WTC11 (cell line): ENCODE measurements around the gene TMEM63C. TPM values are rescaled to one million over a fixed set of nuclear protein-coding genes. Genes with fewer than 3 reads are reported as not detected.

Experiments used
- ATAC-seq: fragments of 200-7000 bp; cut with Tn5 transposase; 2 replicates; pipeline ENCODE4 v1.10.0; 2021; ENCODE audit warnings: mild to moderate bottlenecking, moderate library complexity
- CTCF ChIA-PET: fragments of 300-600 bp; sonication (Branson Sonifier 250); formaldehyde crosslinking; loops from one replicate; lab custom pipeline; 2021; ENCODE audit warnings: antibody characterized with exemption; lab: Charles Lee
- POLR2A ChIA-PET: fragments of 350-600 bp; sonication (Branson Sonifier 250); formaldehyde crosslinking; loops from one replicate; lab custom pipeline; 2021; ENCODE audit warnings: antibody characterized with exemption; lab: Charles Lee
- DNase-seq: peaks from one replicate; pipeline ENCODE4 v3.0.0; 2021; ENCODE audit warnings: low spot score
- H3K27ac Mint-ChIP-seq: 2 replicates; pipeline ENCODE4 v1.8.0; 2021; ENCODE audit warnings: mixed read lengths
- H3K27me3 Mint-ChIP-seq: 2 replicates; pipeline ENCODE4 v1.8.0; 2021; ENCODE audit warnings: low read depth, mild to moderate bottlenecking, moderate library complexity, mixed read lengths
- H3K36me3 Mint-ChIP-seq: 2 replicates; pipeline ENCODE4 v1.8.0; 2021; ENCODE audit warnings: mixed read lengths
- H3K4me1 Mint-ChIP-seq: 2 replicates; pipeline ENCODE4 v1.8.0; 2022; ENCODE audit warnings: mixed read lengths
- H3K4me3 Mint-ChIP-seq: 2 replicates; pipeline ENCODE4 v1.8.0; 2021; ENCODE audit warnings: mild to moderate bottlenecking, moderate library complexity, mixed read lengths
- H3K9me3 Mint-ChIP-seq: 2 replicates; pipeline ENCODE4 v1.8.0; 2021; ENCODE audit warnings: mixed read lengths
- CDX4 ChIP-seq: fragments of 250-450 bp; sonication (Bioruptor Pico); IDR thresholded peaks from 2 replicates; pipeline ENCODE4 v1.9.0; 2021; ENCODE audit warnings: moderate library complexity, mild to moderate bottlenecking, inconsistent platforms, borderline replicate concordance
- E2F1 ChIP-seq: sonication (generic); formaldehyde crosslinking; IDR thresholded peaks from 2 replicates; pipeline ENCODE4 v1.8.0; 2022; ENCODE audit warnings: mild to moderate bottlenecking, missing genetic modification reagents
- EMX1 ChIP-seq: fragments of 250-450 bp; sonication (Bioruptor Pico); IDR thresholded peaks from 2 replicates; pipeline ENCODE4 v1.8.0; 2021; ENCODE audit warnings: mild to moderate bottlenecking
- FOXP4 ChIP-seq: sonication (generic); formaldehyde crosslinking; IDR thresholded peaks from 2 replicates; pipeline ENCODE4 v1.8.0; 2022; ENCODE audit warnings: mild to moderate bottlenecking, missing genetic modification reagents
- GABPB1 ChIP-seq: sonication (generic); formaldehyde crosslinking; IDR thresholded peaks from 2 replicates; pipeline ENCODE4 v1.8.1; 2023; ENCODE audit warnings: mild to moderate bottlenecking, missing genetic modification reagents
- GTF2I ChIP-seq: fragments of 250-450 bp; sonication (Bioruptor Pico); conservative IDR thresholded peaks from 2 replicates; pipeline ENCODE4 v1.4.0; 2021; ENCODE audit warnings: mild to moderate bottlenecking
- HMGXB4 ChIP-seq: sonication (generic); formaldehyde crosslinking; IDR thresholded peaks from 2 replicates; pipeline ENCODE4 v1.8.1; 2023; ENCODE audit warnings: mild to moderate bottlenecking, moderate library complexity, missing genetic modification reagents
- JUN ChIP-seq: sonication (generic); formaldehyde crosslinking; IDR thresholded peaks from 2 replicates; pipeline ENCODE4 v1.8.0; 2023; ENCODE audit warnings: mild to moderate bottlenecking, missing genetic modification reagents
- MAX ChIP-seq: sonication (generic); formaldehyde crosslinking; IDR thresholded peaks from 2 replicates; pipeline ENCODE4 v1.8.0; 2022; ENCODE audit warnings: mild to moderate bottlenecking, missing genetic modification reagents
- MLX ChIP-seq: sonication (generic); formaldehyde crosslinking; IDR thresholded peaks from 2 replicates; pipeline ENCODE4 v1.8.1; 2023; ENCODE audit warnings: mild to moderate bottlenecking, missing genetic modification reagents, moderate library complexity
- NFATC4 ChIP-seq: fragments of 250-450 bp; sonication (Bioruptor Pico); IDR thresholded peaks from 2 replicates; pipeline ENCODE4 v1.9.0; 2021; ENCODE audit warnings: mild to moderate bottlenecking
- PRRX2 ChIP-seq: fragments of 250-450 bp; sonication (Bioruptor Pico); IDR thresholded peaks from 2 replicates; pipeline ENCODE4 v1.8.0; 2021; ENCODE audit warnings: mild to moderate bottlenecking
- STAT6 ChIP-seq: sonication (generic); formaldehyde crosslinking; conservative IDR thresholded peaks from 2 replicates; pipeline ENCODE4 v1.8.1; 2023; ENCODE audit warnings: mild to moderate bottlenecking, low read depth, missing genetic modification reagents, moderate library complexity
- ZNF121 ChIP-seq: sonication (generic); formaldehyde crosslinking; IDR thresholded peaks from 2 replicates; pipeline ENCODE4 v1.8.0; 2023; ENCODE audit warnings: missing genetic modification reagents
- ZNF232 ChIP-seq: sonication (generic); formaldehyde crosslinking; IDR thresholded peaks from 2 replicates; pipeline ENCODE4 v1.8.0; 2022; ENCODE audit warnings: mild to moderate bottlenecking, missing genetic modification reagents
- ZNF396 ChIP-seq: fragments of 250-450 bp; sonication (Bioruptor Pico); IDR thresholded peaks from 2 replicates; pipeline ENCODE4 v1.8.0; 2021; ENCODE audit warnings: mild to moderate bottlenecking, moderate library complexity, borderline replicate concordance
- ZNF425 ChIP-seq: fragments of 250-450 bp; sonication (Bioruptor Pico); conservative IDR thresholded peaks from 2 replicates; pipeline ENCODE4 v1.9.0; 2021; ENCODE audit warnings: mild to moderate bottlenecking
- ZNF532 ChIP-seq: fragments of 250-450 bp; sonication (Bioruptor Pico); IDR thresholded peaks from 2 replicates; pipeline ENCODE4 v1.9.0; 2021; ENCODE audit warnings: mild to moderate bottlenecking, borderline replicate concordance
- total RNA-seq: library from RNA; stranded (reverse); gene quantifications from 3 replicates; pipeline ENCODE4 v1.2.3, GENCODE V29; 2021
- TF ChIP-seq, protein P1 (sequence below): sonication (generic); formaldehyde crosslinking; IDR thresholded peaks from 2 replicates; pipeline ENCODE4 v1.8.1; 2022; ENCODE audit warnings: mild to moderate bottlenecking, missing genetic modification reagents, moderate library complexity, borderline replicate concordance

Gene TMEM63C
- total RNA-seq, 1 experiment from 2014 or later, result 8.8 TPM

DNA sequence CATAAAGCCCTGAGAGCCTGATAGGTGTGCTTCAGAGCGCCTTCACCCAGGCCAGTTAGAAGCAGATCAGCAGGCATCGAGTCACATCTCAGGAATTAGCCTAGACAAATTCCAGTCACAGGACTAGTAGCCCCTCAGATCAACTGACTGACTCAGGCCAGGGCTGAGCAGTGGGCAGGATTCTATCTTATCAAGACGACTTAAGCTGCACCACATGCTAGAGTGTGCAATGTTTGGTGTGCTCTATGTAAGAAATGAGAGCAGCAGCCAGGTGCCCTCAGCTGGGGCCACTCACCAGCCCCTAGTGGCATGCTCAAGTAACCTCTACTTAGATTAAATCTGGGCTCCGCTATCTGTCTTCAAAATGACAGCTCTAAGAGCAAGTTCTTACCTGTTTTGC is 109.1 kb downstream of the TMEM63C start (continued):
- TF ChIP-seq STAT6 (CRISPR knock-in tag), result no peak
- TF ChIP-seq EMX1 (CRISPR knock-in tag), result no peak
- TF ChIP-seq MAX (CRISPR knock-in tag), result no peak
- TF ChIP-seq NFATC4 (CRISPR knock-in tag), result no peak
- no peak for TF ChIP-seq E2F1 (CRISPR knock-in tag)
- no peak for TF ChIP-seq HMGXB4 (CRISPR knock-in tag)
- TF ChIP-seq MLX (CRISPR knock-in tag), result no peak
- no peak for TF ChIP-seq ZNF121 (CRISPR knock-in tag)
- TF ChIP-seq ZNF425 (CRISPR knock-in tag), result no peak
- TF ChIP-seq, protein P1, sequence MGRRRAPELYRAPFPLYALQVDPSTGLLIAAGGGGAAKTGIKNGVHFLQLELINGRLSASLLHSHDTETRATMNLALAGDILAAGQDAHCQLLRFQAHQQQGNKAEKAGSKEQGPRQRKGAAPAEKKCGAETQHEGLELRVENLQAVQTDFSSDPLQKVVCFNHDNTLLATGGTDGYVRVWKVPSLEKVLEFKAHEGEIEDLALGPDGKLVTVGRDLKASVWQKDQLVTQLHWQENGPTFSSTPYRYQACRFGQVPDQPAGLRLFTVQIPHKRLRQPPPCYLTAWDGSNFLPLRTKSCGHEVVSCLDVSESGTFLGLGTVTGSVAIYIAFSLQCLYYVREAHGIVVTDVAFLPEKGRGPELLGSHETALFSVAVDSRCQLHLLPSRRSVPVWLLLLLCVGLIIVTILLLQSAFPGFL, result no peak

- Mint-ChIP-seq H3K4me1 (peaks cover 9% of the 10 kb centered on the region), H3K4me3 (no peak overlapping the region), H3K36me3 (peaks cover 6% of the 10 kb centered on the region), H3K27ac (no peak overlapping the region), H3K9me3 (no peaks in the 10 kb centered on the region), H3K27me3 (no peaks in the 10 kb centered on the region)
- ChIA-PET POLR2A (no interaction called here), CTCF (no interaction called here)
- ATAC-seq (no peak), DNase-seq (no peak)
- TF ChIP-seq GABPB1 (no peak), ZNF232 (CRISPR knock-in tag) (no peak), FOXP4 (no peak), MAX (CRISPR knock-in tag) (no peak), EMX1 (CRISPR knock-in tag) (no peak), PRRX2 (CRISPR knock-in tag) (no peak), ZNF532 (no peak), JUN (CRISPR knock-in tag) (no peak), GTF2I (CRISPR knock-in tag) (no peak), ZNF396 (no peak), CDX4 (CRISPR knock-in tag) (no peak)
These were observed 114.6 kb downstream of the TMEM63C start for GRCh38 chr14:77296155-77296554.
